NCI-H187 (cell line): ENCODE results near the gene CELF1.
A peak's percentile ranks its signal among the peaks of the same experiment; 100 is the strongest.

ENCODE experiments used
- DNase-seq, 2 experiments: peaks; one replicate each; lab custom pipeline; 2025; lab: John Stamatoyannopoulos, UW

The CELF1 gene

GRCh38 chr11:47447906-47448305 lies 105.0 kb downstream of the CELF1 start:
- DNase-seq: no peak

GRCh38 chr11:47446833-47447232 lies 106.1 kb downstream of the CELF1 start:
- no peak for DNase-seq

GRCh38 chr11:47445840-47446239 lies 107.1 kb downstream of the CELF1 start:
- no peak for DNase-seq

GRCh38 chr11:47443817-47444216 lies 109.1 kb downstream of the CELF1 start:
- DNase-seq: no peak

GRCh38 chr11:47443028-47443700 lies 109.8 kb downstream of the CELF1 start:
- DNase-seq: no peak

GRCh38 chr11:47442514-47442913 lies 110.4 kb downstream of the CELF1 start:
- DNase-seq: no peak

- DNase-seq: no peak
Observed at GRCh38 chr11:47441421-47441820, 111.5 kb downstream of the CELF1 start.

- DNase-seq: no peak
Observed at GRCh38 chr11:47440054-47440476, 112.9 kb downstream of the CELF1 start.

- DNase-seq: no peak
Observed at GRCh38 chr11:47438721-47439120, 114.2 kb downstream of the CELF1 start.

- DNase-seq: no peak
Observed at GRCh38 chr11:47437746-47438418, 115.0 kb downstream of the CELF1 start.

GRCh38 chr11:47437218-47437745 lies 115.7 kb downstream of the CELF1 start:
- DNase-seq: no peak

- no peak for DNase-seq
Observed at GRCh38 chr11:47436726-47437125, 116.2 kb downstream of the CELF1 start.

- no peak for DNase-seq
Observed at GRCh38 chr11:47435687-47436086, 117.2 kb downstream of the CELF1 start.

GRCh38 chr11:47434011-47434786 lies 118.7 kb downstream of the CELF1 start:
- no peak for DNase-seq

- DNase-seq: no peak
Observed at GRCh38 chr11:47433157-47433556, 119.8 kb downstream of the CELF1 start.

GRCh38 chr11:47431356-47432083 lies 121.4 kb downstream of the CELF1 start:
- DNase-seq: no peak

- no peak for DNase-seq
Observed at GRCh38 chr11:47430524-47430923, 122.4 kb downstream of the CELF1 start.

- DNase-seq: peak; percentile 97 to 100
Observed at GRCh38 chr11:47426062-47426956, 126.6 kb downstream of the CELF1 start, which contains the start of gene PSMC3. PSMC3 (minus strand) TSS chr11:47426439; CDS start chr11:47426279, 160 bp downstream.

GRCh38 chr11:47425611-47426010 lies 127.3 kb downstream of the CELF1 start:
- DNase-seq: no peak

- no peak for DNase-seq
Observed at GRCh38 chr11:47418454-47419259, 134.3 kb downstream of the CELF1 start.
